H9 (cell line): ENCODE data around the gene VCAN. TPM values are rescaled to one million over a fixed set of nuclear protein-coding genes. Genes with fewer than 3 reads are reported as not detected.

Source experiments
- DNase-seq: peaks from one replicate; pipeline ENCODE4 v3.0.0-alpha.2; 2017
- H2AFZ ChIP-seq: one replicate; pipeline ENCODE4 v1.6.1; 2013; ENCODE audit warnings: mild to moderate bottlenecking, low read length, control low read depth, moderate library complexity
- H2AK5ac ChIP-seq: 2 replicates; pipeline ENCODE4 v1.6.1; 2013; ENCODE audit warnings: low read length, control low read depth, mixed read lengths; ENCODE audit not compliant: insufficient read length
- H2BK120ac ChIP-seq: one replicate; pipeline ENCODE4 v1.6.1; 2013; ENCODE audit warnings: low read depth, mild to moderate bottlenecking, low read length, control low read depth, inconsistent platforms; ENCODE audit not compliant: poor library complexity, severe bottlenecking
- H2BK12ac ChIP-seq: 2 replicates; pipeline ENCODE4 v1.6.1; 2013; ENCODE audit warnings: low read length, control low read depth, mixed read lengths, low read depth; ENCODE audit not compliant: insufficient read length
- H2BK15ac ChIP-seq: 2 replicates; pipeline ENCODE4 v1.6.1; 2013; ENCODE audit warnings: low read depth, low read length, control low read depth
- H2BK20ac ChIP-seq: one replicate; pipeline ENCODE4 v1.6.1; 2013; ENCODE audit warnings: low read depth, mild to moderate bottlenecking, low read length, control low read depth, inconsistent platforms; ENCODE audit not compliant: poor library complexity, severe bottlenecking
- H2BK5ac ChIP-seq: 2 replicates; pipeline ENCODE4 v1.6.1; 2013; ENCODE audit warnings: low read length, control low read depth, mixed read lengths; ENCODE audit not compliant: insufficient read length
- H3K14ac ChIP-seq: 2 replicates; pipeline ENCODE4 v1.6.1; 2013; ENCODE audit warnings: low read length, control low read depth; ENCODE audit not compliant: insufficient read depth
- H3K18ac ChIP-seq: 2 replicates; pipeline ENCODE4 v1.6.1; 2013; ENCODE audit warnings: low read depth, mild to moderate bottlenecking, mixed read lengths, low read length, control low read depth; ENCODE audit not compliant: insufficient read length
- H3K23ac ChIP-seq: 2 replicates; pipeline ENCODE4 v1.6.1; 2013; ENCODE audit warnings: low read length, control low read depth, mixed read lengths, low read depth; ENCODE audit not compliant: insufficient read length
- H3K23me2 ChIP-seq: 2 replicates; pipeline ENCODE4 v1.6.1; 2013; ENCODE audit warnings: low read depth, mild to moderate bottlenecking, mixed read lengths, low read length, control low read depth; ENCODE audit not compliant: insufficient read length, poor library complexity, severe bottlenecking
- H3K27ac ChIP-seq: 2 replicates; pipeline ENCODE4 v1.5.1; 2013; ENCODE audit warnings: low read length, control low read depth, mixed read lengths, low read depth; ENCODE audit not compliant: insufficient read length
- H3K27me3 ChIP-seq: 2 replicates; pipeline ENCODE4 v1.6.1; 2013; ENCODE audit warnings: low read length, control low read depth, inconsistent platforms; ENCODE audit not compliant: insufficient read depth
- H3K4ac ChIP-seq: 2 replicates; pipeline ENCODE4 v1.6.1; 2013; ENCODE audit warnings: low read depth, mild to moderate bottlenecking, control low read depth, inconsistent platforms, low read length, moderate library complexity
- H3K4me1 ChIP-seq: 2 replicates; pipeline ENCODE4 v1.6.1; 2013; ENCODE audit warnings: low read length, control low read depth, inconsistent platforms; ENCODE audit not compliant: insufficient read depth
- H3K4me2 ChIP-seq: 2 replicates; pipeline ENCODE4 v1.6.1; 2013; ENCODE audit warnings: low read length, control low read depth, mixed read lengths; ENCODE audit not compliant: insufficient read length, insufficient read depth
- H3K56ac ChIP-seq: 2 replicates; pipeline ENCODE4 v1.6.1; 2013; ENCODE audit warnings: low read depth, mild to moderate bottlenecking, mixed read lengths, low read length, control low read depth; ENCODE audit not compliant: insufficient read length
- H3K79me1 ChIP-seq: 2 replicates; pipeline ENCODE4 v1.6.1; 2013; ENCODE audit warnings: low read depth, mild to moderate bottlenecking, moderate library complexity, low read length, control low read depth, inconsistent platforms; ENCODE audit not compliant: insufficient read depth, poor library complexity, severe bottlenecking
- H3K79me2 ChIP-seq: 2 replicates; pipeline ENCODE4 v1.6.1; 2013; ENCODE audit warnings: low read length, control low read depth, inconsistent platforms; ENCODE audit not compliant: insufficient read depth
- H3K9ac ChIP-seq: 2 replicates; pipeline ENCODE4 v1.6.1; 2013; ENCODE audit warnings: low read length, control low read depth, mixed read lengths; ENCODE audit not compliant: insufficient read length; ENCODE audit errors: extremely low read depth
- H3K9me3 ChIP-seq: one replicate; pipeline ENCODE4 v1.6.1; 2013; ENCODE audit warnings: low read depth, low read length, inconsistent platforms; ENCODE audit not compliant: control insufficient read depth
- H3T11ph ChIP-seq: one replicate; pipeline ENCODE4 v1.6.1; 2013; ENCODE audit warnings: mild to moderate bottlenecking, low read length, control low read depth, inconsistent platforms
- H4K20me1 ChIP-seq: one replicate; pipeline ENCODE4 v1.6.1; 2013; ENCODE audit not compliant: control insufficient read depth, insufficient read length, insufficient read depth
- H4K5ac ChIP-seq: 2 replicates; pipeline ENCODE4 v1.6.1; 2013; ENCODE audit warnings: low read depth, mild to moderate bottlenecking, mixed read lengths, low read length, control low read depth; ENCODE audit not compliant: insufficient read length
- H4K8ac ChIP-seq: replicated peaks from 2 replicates; pipeline ENCODE4 v1.6.1; 2013; ENCODE audit warnings: low read length, control low read depth, mixed read lengths, low read depth; ENCODE audit not compliant: insufficient read length
- H4K91ac ChIP-seq: 2 replicates; pipeline ENCODE4 v1.6.1; 2013; ENCODE audit warnings: low read depth, mild to moderate bottlenecking, moderate library complexity, mixed read lengths, low read length, control low read depth; ENCODE audit not compliant: insufficient read length
- H3K27ac Mint-ChIP-seq, 3 experiments: 2 replicates in 2 of 3; 3 replicates in 1 of 3; pipeline ENCODE4 v1.8.0; 2020 to 2021; ENCODE audit warnings: mixed read lengths in 3 of 3, mild to moderate bottlenecking in 1 of 3, moderate library complexity in 1 of 3
- H3K27me3 Mint-ChIP-seq: 2 replicates; pipeline ENCODE4 v1.8.0; 2021; ENCODE audit warnings: low read depth, mild to moderate bottlenecking, moderate library complexity, mixed read lengths
- H3K36me3 Mint-ChIP-seq, 3 experiments: 2 replicates in 2 of 3; 3 replicates in 1 of 3; pipeline ENCODE4 v1.8.0; 2020 to 2021; ENCODE audit warnings: low read depth in 3 of 3, mixed read lengths in 3 of 3; ENCODE audit not compliant: insufficient read depth in 1 of 3
- H3K4me1 Mint-ChIP-seq, 2 experiments: 2 replicates each; pipeline ENCODE4 v1.8.0; 2020; ENCODE audit warnings: mixed read lengths in 2 of 2
- H3K4me3 Mint-ChIP-seq, 2 experiments: 2 replicates in 1 of 2; 3 replicates in 1 of 2; pipeline ENCODE4 v1.8.0; 2020 to 2021; ENCODE audit warnings: mild to moderate bottlenecking in 2 of 2, mixed read lengths in 2 of 2, moderate library complexity in 1 of 2
- H3K9me3 Mint-ChIP-seq, 2 experiments: 2 replicates in 1 of 2; 3 replicates in 1 of 2; pipeline ENCODE4 v1.8.0; 2020; ENCODE audit warnings: mild to moderate bottlenecking in 2 of 2, mixed read lengths in 2 of 2, moderate library complexity in 1 of 2
- CTCF ChIP-seq: fragments of 200-600 bp; sonication (generic); conservative IDR thresholded peaks from 3 replicates; pipeline ENCODE4 v1.8.0; 2021; ENCODE audit warnings: antibody characterized with exemption, mild to moderate bottlenecking
- WGBS: extraction: QIAGEN DNeasy Blood & Tissue Kit; methylation state at CpG from one replicate; pipeline ENCODE4 v1.1.7; 2013; ENCODE audit warnings: missing lambda C conversion rate, low lambda C conversion rate, mixed read lengths; ENCODE audit not compliant: insufficient read length; ENCODE audit errors: extremely low coverage; 5-methylcytosine and 5-hydroxymethylcytosine counted together
- total RNA-seq: library from RNA; stranded (reverse); gene quantifications from 2 replicates; pipeline ENCODE4 v1.2.1, GENCODE V29; 2021

VCAN gene
- total RNA-seq, 1 experiment from 2014 or later: 278 TPM

- no peaks in the 10 kb centered on the region for H3K79me1 ChIP-seq
- no peaks in the 10 kb centered on the region for H3K27me3 Mint-ChIP-seq
Measured at GRCh38 chr5:83422284-83422683, 49.3 kb upstream of the VCAN start.

More at GRCh38 chr5:83422284-83422683, 49.3 kb upstream of the VCAN start:
- Histone ChIP-seq H4K20me1 (no peaks in the 10 kb centered on the region), H3K27ac (no peak overlapping the region), H3T11ph (no peak overlapping the region), H4K5ac (no peak overlapping the region), H2BK20ac (no peak overlapping the region), H2AK5ac (no peak overlapping the region), H3K79me2 (no peaks in the 10 kb centered on the region), H3K9me3 (no peaks in the 10 kb centered on the region), H3K18ac (no peak overlapping the region), H3K9ac (no peak overlapping the region), H3K4ac (no peak overlapping the region), H2AFZ (no peak overlapping the region), H2BK5ac (no peak overlapping the region), H3K27me3 (no peaks in the 10 kb centered on the region), H2BK120ac (no peak overlapping the region), H2BK12ac (no peak overlapping the region), H3K4me1 (peaks cover 2% of the 10 kb centered on the region; the same call in 1 of the 2 replicates), H3K56ac (no peak overlapping the region), H2BK15ac (no peak overlapping the region), H3K14ac (no peak overlapping the region), H3K4me2 (no peak overlapping the region), H4K8ac (no peak overlapping the region), H4K91ac (no peak overlapping the region), H3K23me2 (no peaks in the 10 kb centered on the region), H3K23ac (no peak overlapping the region)
- no peak for TF ChIP-seq CTCF
- Mint-ChIP-seq H3K36me3 (peaks cover 7 to 13% (median 12%) of the 10 kb centered on the region in 3 experiments), H3K9me3 (peaks cover 11 to 13% of the 10 kb centered on the region in 2 experiments), H3K27ac (no peak overlapping the region), H3K4me1 (peaks cover 12 to 14% of the 10 kb centered on the region in 2 experiments), H3K4me3 (no peak overlapping the region)
- no peak for DNase-seq
- WGBS: no CpG with 5 or more reads among the region's 1 CpG
